LNCaP clone FGC (cell line): ENCODE results near the gene CCL15.

Experiments
- DNase-seq: peaks from one replicate; pipeline ENCODE4 v3.0.0-alpha.2; 2011; ENCODE audit warnings: low read depth
- H3K4me3 ChIP-seq: 2 replicates; pipeline ENCODE4 v1.5.1; 2011; ENCODE audit warnings: mild to moderate bottlenecking, low read depth, low read length, control low read depth
- CTCF ChIP-seq: IDR thresholded peaks from 2 replicates; pipeline ENCODE4 v1.5.1; 2012; ENCODE audit warnings: mild to moderate bottlenecking; ENCODE audit not compliant: control insufficient read depth, insufficient read depth; ENCODE audit errors: extremely low read depth

Gene CCL15

DNA sequence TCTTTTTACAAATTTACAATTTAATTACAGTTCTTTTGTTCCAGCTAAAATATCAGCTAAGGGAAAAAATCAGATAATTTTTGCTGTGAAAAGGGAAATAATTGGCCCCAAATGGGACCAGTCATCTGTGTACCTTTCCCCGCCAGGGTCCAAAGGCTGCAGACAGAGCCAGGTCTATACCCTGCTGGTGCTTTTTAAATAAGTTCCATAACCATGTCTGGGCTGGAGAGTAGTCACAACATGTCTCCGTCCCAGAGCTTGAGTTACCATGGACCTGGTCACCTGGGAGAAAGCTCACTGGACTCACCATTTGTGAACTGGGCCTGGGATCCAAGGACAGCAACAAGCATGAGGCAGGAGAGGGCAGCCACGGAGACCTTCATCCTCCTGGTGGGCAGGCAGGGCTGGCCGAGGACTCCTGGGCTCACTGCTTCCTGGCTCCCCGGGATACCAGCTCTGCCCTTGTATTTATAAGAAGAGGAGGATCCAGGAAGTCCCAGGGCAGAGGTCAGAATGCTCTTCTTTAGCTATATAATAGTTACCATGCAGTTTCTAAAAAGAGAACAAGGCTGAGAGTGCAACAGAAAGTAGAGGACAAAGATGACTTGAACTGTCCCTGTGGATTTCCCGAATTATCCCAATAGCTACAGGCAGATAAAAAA lies at the start of gene CCL15:
CCL15 (minus strand) TSS at position 444 of the 662 bp plus-strand sequence; CDS start at position 383, 61 bp downstream.
- TF ChIP-seq CTCF, result no peak
- no peak within 1 kb of the TSS for H3K4me3 ChIP-seq
- DNase-seq, result no peak

- no peak for DNase-seq
- no peak overlapping the region for H3K4me3 ChIP-seq
- TF ChIP-seq CTCF, result no peak
Observed at GRCh38 chr17:36049643-36050042, 48.3 kb upstream of the CCL15 start.

DNA sequence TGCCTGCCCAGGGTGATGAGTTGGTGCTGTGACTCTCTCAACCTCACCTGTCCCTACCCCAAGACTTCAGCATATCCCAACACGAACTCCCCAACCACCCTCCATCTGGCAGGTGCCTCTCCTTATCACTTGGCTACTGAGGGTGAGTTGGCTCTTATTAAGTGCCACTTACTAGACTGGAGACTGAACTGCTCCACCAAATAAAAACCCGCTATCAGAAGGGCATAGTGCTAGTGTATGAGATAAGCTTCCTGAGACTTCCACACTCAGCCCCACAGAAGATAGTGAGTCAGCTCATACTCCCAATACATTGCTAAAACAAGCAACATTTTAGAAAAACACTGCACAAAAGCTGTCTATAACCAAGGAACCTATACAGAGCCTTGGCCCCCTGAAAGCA lies 46.7 kb upstream of the CCL15 start:
- no peak for TF ChIP-seq CTCF
- H3K4me3 ChIP-seq, result no peak overlapping the region

GRCh38 chr17:36036235-36036634 lies 34.9 kb upstream of the CCL15 start:
- no peak overlapping the region for H3K4me3 ChIP-seq
- TF ChIP-seq CTCF, result no peak
- no peak for DNase-seq

More for the DNA sequence above, 46.7 kb upstream of the CCL15 start:
- DNase-seq, result no peak

- DNase-seq, result no peak
- no peak overlapping the region for H3K4me3 ChIP-seq
- TF ChIP-seq CTCF, result no peak
Observed at GRCh38 chr17:36034127-36034526, 32.8 kb upstream of the CCL15 start.

DNA sequence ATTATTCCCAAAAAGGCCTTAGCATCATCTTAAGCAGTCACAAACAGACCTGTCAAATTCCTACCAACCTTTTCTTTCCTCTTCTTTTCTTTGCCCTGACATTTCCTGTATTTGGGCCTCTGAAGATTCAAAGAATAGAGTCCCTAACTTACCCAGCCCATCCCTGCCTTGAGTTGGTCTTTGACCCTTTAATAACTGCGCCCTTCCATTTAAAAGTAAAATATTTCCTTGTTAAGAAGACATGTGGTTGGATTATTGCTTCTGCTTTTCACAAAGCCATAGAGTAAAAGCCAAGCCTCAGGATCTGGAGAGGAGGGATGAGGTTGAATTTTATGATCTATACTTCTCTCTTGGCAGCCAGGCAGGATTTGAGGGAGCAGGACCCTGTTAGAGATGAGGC lies 29.6 kb upstream of the CCL15 start:
- TF ChIP-seq CTCF, result no peak
- H3K4me3 ChIP-seq, result no peak overlapping the region
- no peak for DNase-seq

- DNase-seq, result peak; percentile 41
- no peak overlapping the region for H3K4me3 ChIP-seq
- no peak for TF ChIP-seq CTCF
Observed at GRCh38 chr17:36027761-36028160, 26.4 kb upstream of the CCL15 start.
